IgD-negative memory B cell (primary cell): ENCODE results near the gene REM2. TPM values are rescaled to one million over a fixed set of nuclear protein-coding genes. Genes with fewer than 3 reads are reported as not detected.

Experiments used
- H3K27ac Mint-ChIP-seq, 3 donors: one replicate each; pipeline ENCODE4 v1.8.0; 2020 to 2022; ENCODE audit warnings: mild to moderate bottlenecking in 3 of 3, mixed read lengths in 3 of 3, moderate library complexity in 1 of 3
- H3K27me3 Mint-ChIP-seq: one replicate; pipeline ENCODE4 v1.8.0; 2021; ENCODE audit warnings: mixed read lengths
- H3K36me3 Mint-ChIP-seq: one replicate; pipeline ENCODE4 v1.8.0; 2020; ENCODE audit warnings: mild to moderate bottlenecking, mixed read lengths
- H3K4me1 Mint-ChIP-seq, 3 donors: one replicate each; pipeline ENCODE4 v1.8.0; 2020 to 2022; ENCODE audit warnings: mixed read lengths in 3 of 3, mild to moderate bottlenecking in 1 of 3
- H3K4me3 Mint-ChIP-seq, 4 donors: one replicate each; pipeline ENCODE4 v1.8.0; 2020 to 2022; ENCODE audit warnings: mild to moderate bottlenecking in 4 of 4, mixed read lengths in 4 of 4, moderate library complexity in 3 of 4
- H3K9me3 Mint-ChIP-seq, 3 donors: one replicate each; pipeline ENCODE4 v1.8.0; 2020 to 2021; ENCODE audit warnings: mixed read lengths in 3 of 3, mild to moderate bottlenecking in 1 of 3
- polyA plus RNA-seq: library from polyadenylated mRNA; unstranded; fragments of 300-500 nt; fragmentation: Illumina TruSeq; gene quantifications from one replicate; pipeline ENCODE4 v1.2.3, GENCODE V29; 2021

REM2 gene
- polyA plus RNA-seq, 1 donor from 2014 or later: 2.6 TPM

DNA sequence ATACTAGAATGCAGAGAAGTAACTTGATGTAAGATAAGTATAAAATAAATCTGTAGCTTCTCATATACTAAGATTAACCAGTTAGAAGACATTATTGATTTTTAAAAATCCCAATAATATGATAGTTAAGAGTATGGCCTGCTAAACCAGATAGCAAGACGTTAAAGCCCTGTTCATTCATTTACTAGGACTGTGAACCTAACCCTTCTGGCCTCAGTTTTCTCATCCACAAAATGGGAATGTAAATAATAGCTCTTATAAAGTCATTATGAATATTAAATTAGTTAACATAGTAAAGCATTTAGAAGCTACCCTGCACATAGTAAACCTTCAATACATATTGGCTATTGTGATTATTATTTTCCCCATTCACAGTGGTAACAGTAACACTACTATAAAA is 52.1 kb downstream of the REM2 start:
- H3K9me3 Mint-ChIP-seq: no peaks in the 10 kb centered on the region
- H3K36me3 Mint-ChIP-seq: peaks cover 5% of the 10 kb centered on the region
- peaks cover 7 to 13% (median 11%) of the 10 kb centered on the region in 3 donors for H3K4me1 Mint-ChIP-seq
- no peak overlapping the region for H3K27ac Mint-ChIP-seq
- H3K4me3 Mint-ChIP-seq: no peak overlapping the region
- H3K27me3 Mint-ChIP-seq: no peaks in the 10 kb centered on the region

Other genes with a start within 250 kb of the REM2 start
- gene OR6J1, start 238.9 kb upstream of the REM2 start, polyA plus RNA-seq: not detected
- gene OXA1L, start 116.5 kb upstream of the REM2 start, polyA plus RNA-seq: 60.7 TPM
- gene SLC7A7, start 67.8 kb upstream of the REM2 start, polyA plus RNA-seq: 24.0 TPM
- gene MRPL52, start 53.3 kb upstream of the REM2 start, polyA plus RNA-seq: 200 TPM
- gene MMP14, start 46.6 kb upstream of the REM2 start, polyA plus RNA-seq: not detected
- gene LRP10, start 11.5 kb upstream of the REM2 start, polyA plus RNA-seq: 113 TPM
- 49.7 TPM for gene RBM23, start 35.9 kb downstream of the REM2 start, polyA plus RNA-seq
- 45.0 TPM for gene PRMT5, start 46.2 kb downstream of the REM2 start, polyA plus RNA-seq
- gene HAUS4, start 73.9 kb downstream of the REM2 start, polyA plus RNA-seq: 28.5 TPM
- 0.16 TPM for gene AJUBA, start 99.3 kb downstream of the REM2 start, polyA plus RNA-seq
- 8.0 TPM for gene C14orf93, start 126.9 kb downstream of the REM2 start, polyA plus RNA-seq
- 28.0 TPM for gene PSMB5, start 151.7 kb downstream of the REM2 start, polyA plus RNA-seq
- not detected for gene PSMB11, start 159.0 kb downstream of the REM2 start, polyA plus RNA-seq
- gene CDH24, start 174.3 kb downstream of the REM2 start, polyA plus RNA-seq: 0.09 TPM
- gene ACIN1, start 211.9 kb downstream of the REM2 start, polyA plus RNA-seq: 18.8 TPM
- gene C14orf119, start 212.3 kb downstream of the REM2 start, polyA plus RNA-seq: 68.7 TPM
- not detected for gene CIROP, start 221.8 kb downstream of the REM2 start, polyA plus RNA-seq
- not detected for gene CEBPE, start 236.0 kb downstream of the REM2 start, polyA plus RNA-seq